GM23338 (cell line): Measurements from ENCODE around the gene SNRNP48.

ENCODE experiments used
- CTCF ChIP-seq, 2 experiments: fragments of 200-600 bp in 1 of 2; sonication (generic) in 1 of 2; conservative IDR thresholded peaks; 2 replicates each; pipeline versions ENCODE4 v1.5.1 to v1.6.1; 2016 to 2017; ENCODE audit warnings: antibody characterized with exemption in 2 of 2, low read depth in 2 of 2, mild to moderate bottlenecking in 2 of 2, moderate library complexity in 1 of 2
- JUNB ChIP-seq: IDR thresholded peaks from one replicate; pipeline ENCODE4 v1.6.1; 2016; ENCODE audit warnings: antibody characterized with exemption; ENCODE audit not compliant: unreplicated experiment
- POLR2AphosphoS5 ChIP-seq: IDR thresholded peaks from 2 replicates; pipeline ENCODE4 v1.6.1; 2016; ENCODE audit warnings: antibody characterized with exemption, low read depth

DNA sequence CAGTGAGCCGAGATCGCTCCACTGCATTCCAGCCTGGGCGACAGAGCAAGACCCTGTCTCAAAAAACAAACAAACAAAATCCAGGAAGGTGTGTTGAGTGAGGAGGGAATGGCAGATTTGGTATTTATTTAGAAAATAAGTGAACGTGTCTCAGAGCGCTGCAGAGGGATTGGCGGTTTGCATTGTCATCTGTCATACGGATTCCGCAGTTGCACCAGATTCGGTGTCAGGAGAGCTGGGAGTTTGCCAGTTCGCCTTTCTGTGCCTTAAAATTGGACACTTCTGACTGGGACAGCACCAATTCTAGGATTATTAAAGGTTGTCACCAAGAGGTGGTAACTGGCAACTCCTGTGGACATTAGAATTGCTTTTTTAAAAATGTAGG is 912 bp downstream of the SNRNP48 start:
- TF ChIP-seq CTCF (conservative IDR thresholded peaks at IDR 0.05; ENCODE audit: low read depth in 2 of 2) (no peak), POLR2AphosphoS5 (no peak), JUNB (no peak)
